Colonic mucosa (tissue), 4 donors: ENCODE results near the gene DNALI1. TPM values are rescaled to one million over a fixed set of nuclear protein-coding genes. Genes with fewer than 3 reads are reported as not detected.
A peak's percentile ranks its signal among the peaks of the same experiment; 100 is the strongest.

Experiments
- DNase-seq: peaks from one replicate; pipeline ENCODE4 v3.0.0-alpha.2; 2020
- H3K27ac ChIP-seq: fragments of 200-600 bp; one replicate; pipeline ENCODE4 v1.8.0; 2021
- H3K27me3 ChIP-seq: fragments of 200-600 bp; one replicate; pipeline ENCODE4 v1.8.0; 2021
- H3K36me3 ChIP-seq: fragments of 200-600 bp; one replicate; pipeline ENCODE4 v1.8.0; 2021
- H3K4me1 ChIP-seq: fragments of 200-600 bp; one replicate; pipeline ENCODE4 v1.8.0; 2021; ENCODE audit warnings: mild to moderate bottlenecking
- H3K4me3 ChIP-seq: fragments of 200-600 bp; one replicate; pipeline ENCODE4 v1.8.0; 2021
- H3K9ac ChIP-seq, 2 donors: one replicate each; pipeline ENCODE4 v1.7.0; 2013; ENCODE audit warnings: control low read depth in 2 of 2, low read depth in 2 of 2, low read length in 2 of 2
- H3K9me3 ChIP-seq: fragments of 200-600 bp; one replicate; pipeline ENCODE4 v1.8.0; 2021
- CTCF ChIP-seq: fragments of 200-600 bp; IDR thresholded peaks from one replicate; pipeline ENCODE4 v1.8.0; 2022; ENCODE audit warnings: antibody characterized with exemption, mild to moderate bottlenecking
- intact Hi-C: fragments of 100-400 bp; cut with DNase I; formaldehyde crosslinking; loops from one replicate; pipeline ENCODE4 v1.14.1; 2022
- total RNA-seq, 2 donors: library from RNA; stranded (reverse); fragmentation: NEBNext Ultra II Directional in 1 of 2; extraction: Animal tissue kit (Norgen Biotek cat#: 25700) in 1 of 2; gene quantifications; one replicate each; pipeline ENCODE4 v1.2.1, GENCODE V29; 2021
- donor health status: healthy.
- donor health status: DM: no; HTN: no; CAD: no.
- donor health status: DM: no; HTN: no; CAD: no.

The DNALI1 gene
- total RNA-seq, 2 donors from 2014 or later: 1.9 to 4.1 TPM

DNA sequence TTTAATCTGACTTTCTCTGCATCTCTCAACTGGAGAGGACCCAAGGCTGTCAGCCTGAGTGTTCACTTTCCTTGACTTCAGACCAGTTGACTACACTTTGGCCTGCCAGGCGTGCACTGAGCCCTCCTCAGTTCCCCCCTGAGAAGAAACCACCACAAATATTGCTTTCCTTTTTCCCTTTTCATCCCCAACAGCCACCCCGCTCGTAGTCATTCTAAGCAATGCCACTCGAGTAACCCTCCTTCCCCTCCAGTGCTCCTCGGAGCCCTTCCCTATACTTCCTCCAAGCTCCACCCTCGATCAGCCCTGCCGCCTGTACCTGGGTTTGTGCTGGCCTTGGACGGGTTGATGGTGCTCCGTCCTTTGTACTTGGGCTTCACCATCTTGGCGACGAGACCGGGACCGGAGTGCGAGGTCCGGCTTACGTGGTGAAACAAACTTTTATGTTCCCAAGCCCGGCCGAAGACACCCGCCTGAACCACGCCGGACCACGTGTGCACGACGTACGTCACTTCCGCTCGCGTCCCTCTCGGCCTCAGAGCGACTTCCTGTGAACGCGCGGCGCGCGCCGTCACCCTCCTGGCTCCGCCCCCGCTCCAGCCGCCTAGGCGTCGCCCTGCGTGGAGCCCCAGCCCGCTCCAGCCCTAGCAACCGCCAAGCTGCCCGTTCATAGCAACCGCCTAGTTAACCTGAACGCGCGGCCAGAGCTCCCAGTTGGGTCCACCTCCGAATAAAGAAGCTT lies 38.9 kb downstream of the DNALI1 start, which contains the start of gene GNL2:
TSS of gene GNL2 (minus strand) at position 498 of the 742 bp plus-strand sequence. CDS start at position 383, 115 bp downstream.
- peak within 1 kb of the TSS; percentile 81 for H3K4me3 ChIP-seq
- peaks cover 13% of the 10 kb centered on the region for H3K4me1 ChIP-seq
- intact Hi-C loops: loop anchor here (5.0 kb wide), 1 partner anchor 38 kb away; the partner anchor contains the start of gene DNALI1
- no peaks in the 10 kb centered on the region for H3K27me3 ChIP-seq
- H3K27ac ChIP-seq: peak within 1 kb of the TSS; percentile 74
- peak; percentile 98 for DNase-seq
- TF ChIP-seq CTCF: no peak
- no peaks in the 10 kb centered on the region for H3K36me3 ChIP-seq
- H3K9ac ChIP-seq: peak within 1 kb of the TSS; percentile 70 to 93
- no peaks in the 10 kb centered on the region for H3K9me3 ChIP-seq

GRCh38 chr1:37596182-37596667 lies 39.5 kb downstream of the DNALI1 start:
- Histone ChIP-seq H3K4me1 (peaks cover 13% of the 10 kb centered on the region), H3K4me3 (peak overlapping the region; percentile 81), H3K9ac (peak overlapping the region in 1 of 2 donors; percentile 93), H3K9me3 (no peaks in the 10 kb centered on the region), H3K36me3 (no peaks in the 10 kb centered on the region), H3K27ac (peak overlapping the region; percentile 74), H3K27me3 (no peaks in the 10 kb centered on the region)
- intact Hi-C loops: loop anchor here (5.0 kb wide), 1 partner anchor 39 kb away; the partner anchor contains the start of gene DNALI1
- DNase-seq: no peak
- no peak for TF ChIP-seq CTCF

GRCh38 chr1:37599940-37600339 lies 43.2 kb downstream of the DNALI1 start:
- no peak overlapping the region for H3K27ac ChIP-seq
- H3K27me3 ChIP-seq: no peaks in the 10 kb centered on the region
- H3K9ac ChIP-seq: no peak overlapping the region
- intact Hi-C loops: loop anchor here (5.0 to 10.0 kb wide), 2 partner anchors 43 to 265 kb away; partner anchors contain the start of gene DNALI1
- no peak for DNase-seq
- H3K4me1 ChIP-seq: no peaks in the 10 kb centered on the region
- H3K4me3 ChIP-seq: no peak overlapping the region
- TF ChIP-seq CTCF: no peak
- no peaks in the 10 kb centered on the region for H3K9me3 ChIP-seq
- no peaks in the 10 kb centered on the region for H3K36me3 ChIP-seq

DNA sequence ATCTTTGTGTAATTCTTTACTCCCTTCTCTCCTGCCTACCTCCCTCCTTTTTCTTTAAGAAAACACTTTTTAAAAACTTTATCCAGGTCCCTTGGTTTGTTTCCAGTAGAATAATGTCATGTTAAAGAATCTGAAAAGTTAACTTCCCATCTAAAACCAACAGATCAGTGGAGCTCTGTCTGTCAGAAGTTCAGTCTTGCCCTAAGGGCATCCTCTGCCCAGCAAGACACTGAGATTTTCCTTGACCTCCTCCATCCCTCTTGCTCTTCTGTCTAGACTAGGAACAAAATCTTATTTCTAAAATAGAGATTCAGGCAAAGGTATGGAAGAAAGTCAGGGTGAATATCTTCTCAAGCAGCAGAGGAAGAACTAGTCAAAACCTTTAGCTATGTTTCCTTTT lies 44.7 kb downstream of the DNALI1 start:
- intact Hi-C loops: loop anchor here (10.0 kb wide), 1 partner anchor 263 kb away; no protein-coding TSS in a partner anchor
- no peak overlapping the region for H3K4me3 ChIP-seq

More for the DNA sequence above, 44.7 kb downstream of the DNALI1 start:
- no peak overlapping the region for H3K27ac ChIP-seq
- DNase-seq: no peak
- H3K27me3 ChIP-seq: no peaks in the 10 kb centered on the region
- no peaks in the 10 kb centered on the region for H3K36me3 ChIP-seq
- no peak overlapping the region for H3K9ac ChIP-seq
- TF ChIP-seq CTCF: no peak
- H3K4me1 ChIP-seq: no peaks in the 10 kb centered on the region
- H3K9me3 ChIP-seq: no peaks in the 10 kb centered on the region
